ENCODE measurements around the gene MAP3K14. TPM values are rescaled to one million over a fixed set of nuclear protein-coding genes. Genes with fewer than 3 reads are reported as not detected.

Gene MAP3K14
- total RNA-seq, 1 donor from 2014 or later, result 14.8 TPM

DNA sequence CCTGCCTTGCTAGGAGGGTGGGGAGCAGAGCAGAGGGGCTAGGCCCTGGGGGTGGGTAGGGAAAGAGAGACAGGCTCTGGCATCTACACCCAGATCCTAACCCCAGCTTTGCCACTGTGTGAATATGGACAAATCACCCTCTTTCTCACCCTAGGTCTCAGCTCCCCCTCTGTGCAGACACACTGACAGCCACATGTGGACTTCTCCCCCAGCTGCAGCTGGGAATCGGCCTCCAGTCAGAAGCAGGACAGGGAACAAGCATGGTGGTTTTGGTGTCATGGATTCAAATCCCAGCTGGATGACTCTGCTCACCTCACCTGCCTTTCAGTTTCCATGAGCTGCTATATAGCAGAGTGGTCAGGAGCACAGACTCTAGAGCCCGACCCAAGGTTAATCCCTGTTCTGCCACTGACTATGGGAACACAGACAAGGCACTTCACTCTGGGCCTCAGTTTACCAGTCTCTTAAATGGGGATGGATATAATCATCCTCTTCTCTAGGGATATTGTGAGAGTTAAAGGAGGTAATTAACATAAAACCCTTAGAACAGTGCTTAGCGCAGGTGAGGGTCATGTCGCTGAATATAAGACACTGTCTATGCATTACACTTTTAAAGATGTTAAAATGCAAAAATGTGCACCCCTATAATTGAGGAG, 26.2 kb upstream of the MAP3K14 start:
- no peaks in the 10 kb centered on the region for H3K36me3 ChIP-seq
- H3K4me1 ChIP-seq, result peaks cover 33% of the 10 kb centered on the region
- H3K9me3 ChIP-seq (replicated peaks), result no peaks in the 10 kb centered on the region
- intact Hi-C loops (cut with micrococcal nuclease), result no loop called here
- no peak overlapping the region for H3K4me3 ChIP-seq
- H3K27me3 ChIP-seq (ENCODE audit: low read depth), result no peaks in the 10 kb centered on the region
- H3K27ac ChIP-seq (replicated peaks), result no peak overlapping the region
- no peak for DNase-seq
- TF ChIP-seq CTCF (IDR thresholded peaks at IDR 0.05; ENCODE audit: borderline replicate concordance), result no peak

GRCh38 chr17:45342306-45342705, 25.5 kb upstream of the MAP3K14 start:
- Histone ChIP-seq H3K27ac (replicated peaks) (peak overlapping the region; percentile 75), H3K27me3 (ENCODE audit: low read depth) (no peaks in the 10 kb centered on the region), H3K9me3 (replicated peaks) (no peaks in the 10 kb centered on the region), H3K4me1 (peaks cover 39% of the 10 kb centered on the region), H3K4me3 (no peak overlapping the region), H3K36me3 (no peaks in the 10 kb centered on the region)
- no peak for DNase-seq
- no peak for TF ChIP-seq CTCF (IDR thresholded peaks at IDR 0.05; ENCODE audit: borderline replicate concordance)
- intact Hi-C loops (cut with micrococcal nuclease), result no loop called here

DNA sequence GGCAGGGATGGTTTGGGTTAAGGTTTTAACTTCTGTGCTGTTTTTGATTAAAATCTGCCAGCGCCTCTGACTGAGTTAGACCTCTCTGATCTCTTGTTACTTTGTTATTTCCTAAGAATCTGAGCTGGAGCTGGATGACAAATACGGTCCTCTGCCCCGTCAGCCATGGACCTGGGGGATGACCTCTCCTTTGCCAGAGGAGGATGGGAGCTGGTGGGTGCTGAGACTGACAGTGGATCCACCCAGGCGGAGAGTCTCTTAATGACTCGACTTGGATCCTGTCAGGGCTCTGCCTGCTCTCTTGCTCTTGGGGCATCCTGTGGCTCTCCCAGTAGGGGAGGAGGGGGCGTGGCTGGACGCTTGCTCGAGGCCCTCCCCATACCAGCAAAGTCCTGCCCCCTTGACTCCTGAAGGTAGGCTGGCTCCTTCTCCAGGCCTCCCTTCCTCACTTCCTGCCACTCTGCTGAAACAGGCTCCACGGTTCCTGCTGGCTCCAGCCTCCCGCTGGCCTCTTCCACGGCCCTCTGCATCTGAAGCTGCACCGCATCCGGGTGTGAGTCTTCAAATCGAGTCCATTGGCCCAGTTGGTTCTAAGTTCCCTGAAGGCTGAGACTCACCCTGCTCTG, 24.8 kb upstream of the MAP3K14 start:
- intact Hi-C loops (cut with micrococcal nuclease), result no loop called here
- Histone ChIP-seq H3K4me1 (peaks cover 39% of the 10 kb centered on the region), H3K9me3 (replicated peaks) (no peaks in the 10 kb centered on the region), H3K27ac (replicated peaks) (peak overlapping the region; percentile 75), H3K27me3 (ENCODE audit: low read depth) (no peaks in the 10 kb centered on the region), H3K36me3 (no peaks in the 10 kb centered on the region), H3K4me3 (no peak overlapping the region)
- TF ChIP-seq CTCF (IDR thresholded peaks at IDR 0.05; ENCODE audit: borderline replicate concordance), result no peak
- peak; percentile 81 for DNase-seq

DNA sequence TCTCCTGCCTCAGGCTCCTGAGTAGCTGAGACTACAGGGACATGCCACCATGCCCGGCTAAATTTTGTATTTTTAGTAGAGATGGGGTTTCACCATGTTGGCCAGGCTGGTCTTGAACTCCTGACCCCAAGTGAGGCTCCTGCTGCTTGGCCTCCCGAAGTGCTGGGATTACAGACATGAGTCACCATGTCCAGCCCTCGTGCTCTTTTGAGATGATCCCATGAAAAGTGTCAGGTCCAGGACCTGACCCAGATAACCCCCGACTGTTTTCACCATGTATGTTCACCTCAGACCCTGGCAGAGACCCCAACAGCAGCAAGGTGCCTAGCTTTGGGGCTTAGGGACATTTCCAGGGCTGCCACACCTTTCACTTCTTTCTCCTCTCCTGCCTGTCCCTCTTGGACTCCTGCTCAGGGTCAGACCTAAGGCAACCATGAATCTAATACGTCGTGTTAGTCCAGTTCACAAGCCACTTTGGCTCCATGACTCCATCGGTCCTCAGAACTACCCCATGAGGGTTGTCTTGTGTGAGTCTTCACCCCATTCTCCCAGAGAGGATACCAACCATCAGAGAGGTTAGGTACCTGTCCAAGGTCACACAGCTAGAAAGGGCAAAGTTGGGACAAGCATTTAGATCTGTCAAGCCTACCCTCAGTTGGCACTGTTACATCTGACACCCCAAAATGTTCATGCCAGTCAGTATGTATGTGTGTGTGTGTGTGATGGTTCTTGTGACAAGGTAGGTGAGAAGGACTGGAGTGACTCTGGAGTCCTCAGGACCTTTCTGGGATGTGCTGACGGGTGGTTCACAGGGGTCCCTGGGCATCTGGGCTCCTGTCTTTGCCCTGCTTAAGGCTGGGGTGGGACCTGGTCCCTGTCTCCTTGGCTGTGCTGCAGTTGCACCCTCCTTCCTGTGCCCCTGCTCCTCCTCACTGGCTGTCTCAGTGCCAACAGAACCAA, 23.1 kb upstream of the MAP3K14 start:
- H3K27ac ChIP-seq (replicated peaks), result peak overlapping the region; percentile 83
- H3K27me3 ChIP-seq (ENCODE audit: low read depth), result no peaks in the 10 kb centered on the region
- intact Hi-C loops (cut with micrococcal nuclease), result no loop called here
- DNase-seq, result no peak
- H3K4me3 ChIP-seq, result no peak overlapping the region
- peaks cover 39% of the 10 kb centered on the region for H3K4me1 ChIP-seq
- no peaks in the 10 kb centered on the region for H3K36me3 ChIP-seq
- H3K9me3 ChIP-seq (replicated peaks), result no peaks in the 10 kb centered on the region
- TF ChIP-seq CTCF (IDR thresholded peaks at IDR 0.05; ENCODE audit: borderline replicate concordance), result no peak

DNA sequence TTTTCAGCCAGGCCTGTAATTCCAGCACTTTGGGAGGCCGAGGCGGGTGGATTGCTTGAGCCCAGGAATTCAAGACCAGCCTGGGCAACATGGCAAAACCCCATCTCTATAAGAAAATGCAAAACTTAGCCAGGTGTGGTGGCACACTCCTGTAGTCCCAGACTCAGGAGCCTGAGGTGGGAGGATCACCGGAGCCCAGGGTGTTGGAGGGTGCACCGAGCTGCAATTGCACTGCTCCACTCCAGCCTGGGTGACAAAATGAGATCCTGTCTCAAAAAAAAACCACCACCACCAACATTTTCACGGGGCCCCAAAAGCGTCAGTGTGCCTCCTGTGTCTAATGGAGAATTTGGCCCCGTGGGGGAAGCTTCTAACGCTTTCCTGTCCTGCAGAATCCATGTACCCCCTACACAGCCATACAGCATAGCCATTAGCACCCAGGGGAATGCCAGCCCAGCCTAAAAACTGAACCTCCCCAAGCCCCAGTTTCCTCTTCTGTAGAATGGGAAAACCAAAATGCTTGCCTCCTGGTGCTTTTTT, 22.2 kb upstream of the MAP3K14 start:
- Histone ChIP-seq H3K27ac (replicated peaks) (peak overlapping the region; percentile 83), H3K4me3 (no peak overlapping the region), H3K4me1 (peaks cover 39% of the 10 kb centered on the region), H3K36me3 (no peaks in the 10 kb centered on the region), H3K9me3 (replicated peaks) (no peaks in the 10 kb centered on the region), H3K27me3 (ENCODE audit: low read depth) (no peaks in the 10 kb centered on the region)
- no peak for TF ChIP-seq CTCF (IDR thresholded peaks at IDR 0.05; ENCODE audit: borderline replicate concordance)
- intact Hi-C loops (cut with micrococcal nuclease), result no loop called here
- no peak for DNase-seq
